Posterior vena cava (tissue), 2 donors: ENCODE results near the gene DDX28. TPM values are rescaled to one million over a fixed set of nuclear protein-coding genes. Genes with fewer than 3 reads are reported as not detected.
"Not testable (repeated sequence)": the region's sequence is repeated elsewhere in the genome, so short reads cannot be mapped to it uniquely, and the experiment has no call there.

ENCODE experiments used
- DNase-seq: peaks from one replicate; pipeline ENCODE4 v3.0.0-alpha.2; 2020; ENCODE audit warnings: low spot score
- intact Hi-C, 2 donors: fragments of 100-400 bp; cut with DNase I; formaldehyde crosslinking; loops; one replicate each; pipeline versions ENCODE4 v1.14.1 to v1.14.2; 2022 to 2023
- total RNA-seq, 2 donors: library from RNA; stranded (reverse); fragmentation: NEBNext Ultra II Directional; extraction: Animal tissue kit (Norgen Biotek cat#: 25700); gene quantifications; one replicate each; pipeline ENCODE4 v1.2.1, GENCODE V29; 2021
- donor health status: DM: yes; HTN: yes; CAD: no.
- donor health status: DM: yes; HTN: yes; CAD: no.

The DDX28 gene
- total RNA-seq, 2 donors from 2014 or later = 5.4 to 5.8 TPM

- intact Hi-C loops = no loop called here
Observed at GRCh38 chr16:67976205-67976604, 46.8 kb downstream of the DDX28 start.

DNA sequence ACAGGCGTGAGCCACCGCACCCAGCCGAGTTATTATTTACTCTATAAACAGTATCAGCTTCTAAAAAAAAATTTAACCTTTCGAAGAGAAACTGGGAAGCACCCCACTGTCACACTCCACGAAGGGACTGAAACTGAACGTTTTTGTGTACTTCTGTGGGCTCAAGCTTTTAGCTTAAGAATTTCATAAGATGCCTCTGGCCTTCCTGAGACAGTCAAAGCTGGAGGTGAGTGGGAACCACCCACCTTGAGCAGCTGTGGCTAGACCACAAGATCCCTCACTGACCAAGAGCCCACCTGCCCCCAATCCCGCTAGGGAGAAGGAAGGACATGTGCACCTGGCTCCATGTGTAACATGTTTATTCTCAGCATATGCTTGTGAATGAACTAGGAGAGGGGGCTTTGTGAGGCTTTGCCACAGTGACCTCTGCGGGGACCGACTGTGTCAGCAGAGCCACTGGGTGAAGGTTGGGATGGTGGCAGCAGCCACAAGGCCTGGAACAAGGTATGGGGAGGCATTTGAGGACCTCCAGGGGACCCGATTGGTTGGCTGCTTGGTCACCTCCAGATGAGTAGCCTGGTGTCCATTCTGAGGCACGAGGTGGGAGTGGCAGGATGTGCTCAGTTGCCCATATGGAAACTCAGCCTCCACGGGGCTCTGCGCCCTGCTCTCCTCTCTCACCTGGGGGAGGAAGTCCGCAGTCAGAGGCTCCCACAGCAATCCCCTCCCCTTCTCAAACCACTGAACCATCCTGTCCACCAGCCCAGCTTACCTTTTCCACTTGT, 47.5 kb downstream of the DDX28 start:
- intact Hi-C loops = no loop called here

More at GRCh38 chr16:67976205-67976604, 46.8 kb downstream of the DDX28 start:
- DNase-seq = no peak

DNA sequence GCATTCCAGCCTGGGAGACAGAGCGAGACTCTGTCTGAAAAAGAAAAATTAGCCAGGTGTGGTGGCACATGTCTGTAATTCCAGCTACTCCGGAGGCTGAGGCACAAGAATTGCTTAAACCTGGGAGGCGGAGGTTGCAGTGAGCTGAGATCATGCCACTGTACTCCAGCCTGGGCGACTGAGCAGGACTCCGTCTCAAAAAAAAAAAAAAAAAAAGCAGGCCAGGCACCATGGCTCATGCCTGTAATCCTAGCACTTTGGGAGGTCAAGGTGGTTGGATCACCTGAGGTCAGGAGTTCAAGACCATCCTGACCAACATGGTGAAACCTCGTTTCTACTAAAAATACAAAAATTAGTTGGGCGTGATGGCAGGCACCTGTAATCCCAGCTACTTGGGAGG, 50.7 kb downstream of the DDX28 start:
- intact Hi-C loops, DNase-seq: not testable (repeated sequence)

More for the DNA sequence above, 47.5 kb downstream of the DDX28 start:
- DNase-seq = no peak

GRCh38 chr16:67971111-67971510, 51.9 kb downstream of the DDX28 start:
- no peak for DNase-seq
- intact Hi-C loops = no loop called here

Other genes starting within 250 kb of the DDX28 start
- gene RANBP10, start 216.7 kb downstream of the DDX28 start, total RNA-seq = 10 to 100 TPM; 11.8 to 13.8 TPM
- under 1 TPM; 0.37 to 0.52 TPM for gene TSNAXIP1, start 216.3 kb downstream of the DDX28 start, total RNA-seq
- 10 to 100 TPM; 24.9 to 26.1 TPM for gene THAP11, start 180.9 kb downstream of the DDX28 start, total RNA-seq
- 10 to 100 TPM; 81.7 to 99.1 TPM for gene NUTF2, start 176.3 kb downstream of the DDX28 start, total RNA-seq
- 10 to 100 TPM; 38.7 to 40.3 TPM for gene CENPT, start 175.5 kb downstream of the DDX28 start, total RNA-seq
- gene EDC4, start 150.2 kb downstream of the DDX28 start, total RNA-seq = 10 to 100 TPM; 37.4 to 43.1 TPM
- not detected for gene NRN1L, start 138.3 kb downstream of the DDX28 start, total RNA-seq
- 10 to 100 TPM; 25.7 to 27.0 TPM for gene PSKH1, start 130.0 kb downstream of the DDX28 start, total RNA-seq
- gene CTRL, start 91.4 kb downstream of the DDX28 start, total RNA-seq = 1 to 10 TPM; 1.1 to 1.2 TPM
- 10 to 100 TPM; 30.4 to 31.8 TPM for gene PSMB10, start 86.4 kb downstream of the DDX28 start, total RNA-seq
- gene LCAT, start 79.1 kb downstream of the DDX28 start, total RNA-seq = 10 to 100 TPM; 19.2 to 29.8 TPM
- 10 to 100 TPM; 82.6 to 90.1 TPM for gene SLC12A4, start 54.6 kb downstream of the DDX28 start, total RNA-seq
- gene DPEP3, start 42.7 kb downstream of the DDX28 start, total RNA-seq = not detected
- gene DPEP2, start 23.7 kb downstream of the DDX28 start, total RNA-seq = 1 to 10 TPM; 1.1 to 3.0 TPM
- gene DPEP2NB, start 7.3 kb downstream of the DDX28 start, total RNA-seq = not detected
- 10 to 100 TPM in 1 of 2 donors, 1 to 10 TPM in 1; 6.6 to 11.6 TPM for gene DUS2, start 52 bp upstream of the DDX28 start, total RNA-seq
- 10 to 100 TPM; 28.0 to 30.8 TPM for gene NFATC3, start 62.1 kb upstream of the DDX28 start, total RNA-seq
- under 1 TPM in 1 of 2 donors, not detected in 1; 0.23 TPM for gene ESRP2, start 212.9 kb upstream of the DDX28 start, total RNA-seq
- 10 to 100 TPM; 11.6 to 21.9 TPM for gene PLA2G15, start 222.1 kb upstream of the DDX28 start, total RNA-seq
- gene SLC7A6, start 241.3 kb upstream of the DDX28 start, total RNA-seq = 10 to 100 TPM; 28.4 to 39.7 TPM